ENCODE data around the gene PKNOX1. TPM values are rescaled to one million over a fixed set of nuclear protein-coding genes. Genes with fewer than 3 reads are reported as not detected.

The PKNOX1 gene
- total RNA-seq, 1 experiment from 2014 or later: 43.4 TPM

DNA sequence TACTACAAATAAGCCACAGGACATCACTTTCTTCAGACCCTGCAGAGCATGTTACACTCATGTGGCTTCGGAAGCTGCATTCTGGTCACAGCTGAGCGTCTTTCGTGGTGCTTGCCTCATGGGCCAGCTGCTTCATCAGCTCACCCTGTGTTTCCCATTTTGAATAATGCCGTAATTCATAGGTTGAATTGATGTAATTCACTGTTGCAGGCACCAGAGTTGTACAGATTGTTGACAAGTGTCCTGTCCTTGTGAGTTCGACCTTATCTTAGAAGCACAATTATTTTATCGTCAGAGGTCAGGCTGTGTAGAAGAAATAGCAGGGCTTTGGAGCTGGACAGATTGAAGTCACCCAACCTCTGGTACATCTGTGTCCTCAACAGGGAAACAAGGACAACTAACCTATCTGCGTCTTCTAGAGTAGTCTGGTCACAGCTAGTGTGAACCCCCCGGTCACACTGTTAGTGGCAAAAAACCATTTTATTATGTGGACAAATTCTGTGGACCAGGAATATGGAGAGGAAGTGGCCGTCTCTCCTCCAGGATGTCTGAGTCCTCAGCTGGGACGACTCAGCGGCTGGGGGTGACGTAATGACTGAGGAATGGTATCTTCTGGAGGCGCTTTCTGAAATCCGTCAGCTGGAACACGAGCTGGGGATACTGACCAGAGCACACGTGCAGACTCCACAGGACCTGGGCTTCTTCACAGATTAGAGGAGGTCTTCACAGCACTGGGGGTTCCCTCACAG, 17.8 kb downstream of the PKNOX1 start:
- Histone ChIP-seq H3K23me2 (ENCODE audit: insufficient read length, low read depth, low read length, poor library complexity, severe bottlenecking) (no peaks in the 10 kb centered on the region), H3K4ac (ENCODE audit: low read depth, low read length) (no peak overlapping the region), H3K4me2 (ENCODE audit: insufficient read depth, insufficient read length, low read length) (no peak overlapping the region), H3K9me3 (ENCODE audit: control insufficient read depth, low read depth, low read length) (no peaks in the 10 kb centered on the region), H3K79me2 (ENCODE audit: insufficient read depth, low read length) (no peaks in the 10 kb centered on the region), H3K27ac (ENCODE audit: insufficient read length, low read depth, low read length) (peak overlapping the region; percentile 38), H3T11ph (ENCODE audit: low read length) (no peak overlapping the region), H3K56ac (ENCODE audit: insufficient read length, low read depth, low read length) (no peak overlapping the region), H2AK5ac (ENCODE audit: insufficient read length, low read length) (no peak overlapping the region), H2BK12ac (ENCODE audit: insufficient read length, low read depth, low read length) (no peak overlapping the region), H4K91ac (ENCODE audit: insufficient read length, low read depth, low read length) (no peak overlapping the region), H4K5ac (ENCODE audit: insufficient read length, low read depth, low read length) (no peak overlapping the region), H4K8ac (replicated peaks; ENCODE audit: insufficient read length, low read depth, low read length) (no peak overlapping the region), H2AFZ (ENCODE audit: low read length) (no peak overlapping the region), H4K20me1 (ENCODE audit: control insufficient read depth, insufficient read depth, insufficient read length) (no peaks in the 10 kb centered on the region), H3K79me1 (ENCODE audit: insufficient read depth, low read depth, low read length, poor library complexity, severe bottlenecking) (no peaks in the 10 kb centered on the region), H2BK120ac (ENCODE audit: low read depth, low read length, poor library complexity, severe bottlenecking) (no peak overlapping the region), H3K27me3 (ENCODE audit: insufficient read depth, low read length) (no peaks in the 10 kb centered on the region), H3K4me1 (ENCODE audit: insufficient read depth, low read length) (peaks cover 3% of the 10 kb centered on the region; the same call in 1 of the 2 replicates), H3K9ac (ENCODE audit: extremely low read depth, insufficient read length, low read length) (no peak overlapping the region), H3K23ac (ENCODE audit: insufficient read length, low read depth, low read length) (no peak overlapping the region), H2BK20ac (ENCODE audit: low read depth, low read length, poor library complexity, severe bottlenecking) (no peak overlapping the region), H2BK5ac (ENCODE audit: insufficient read length, low read length) (no peak overlapping the region), H2BK15ac (ENCODE audit: low read depth, low read length) (no peak overlapping the region), H3K14ac (ENCODE audit: insufficient read depth, low read length) (no peak overlapping the region), H3K18ac (ENCODE audit: insufficient read length, low read depth, low read length) (no peak overlapping the region)
- peaks cover 0 to under 1% of the 10 kb centered on the region in 2 experiments; a peak in 3 of 5 replicates for H3K9me3 Mint-ChIP-seq
- H3K27ac Mint-ChIP-seq: peak overlapping the region; percentile 69 to 84 (median 80); a peak in 6 of 7 replicates
- H3K4me1 Mint-ChIP-seq: peaks cover 30 to 31% of the 10 kb centered on the region in 2 experiments
- TF ChIP-seq, protein P1, sequence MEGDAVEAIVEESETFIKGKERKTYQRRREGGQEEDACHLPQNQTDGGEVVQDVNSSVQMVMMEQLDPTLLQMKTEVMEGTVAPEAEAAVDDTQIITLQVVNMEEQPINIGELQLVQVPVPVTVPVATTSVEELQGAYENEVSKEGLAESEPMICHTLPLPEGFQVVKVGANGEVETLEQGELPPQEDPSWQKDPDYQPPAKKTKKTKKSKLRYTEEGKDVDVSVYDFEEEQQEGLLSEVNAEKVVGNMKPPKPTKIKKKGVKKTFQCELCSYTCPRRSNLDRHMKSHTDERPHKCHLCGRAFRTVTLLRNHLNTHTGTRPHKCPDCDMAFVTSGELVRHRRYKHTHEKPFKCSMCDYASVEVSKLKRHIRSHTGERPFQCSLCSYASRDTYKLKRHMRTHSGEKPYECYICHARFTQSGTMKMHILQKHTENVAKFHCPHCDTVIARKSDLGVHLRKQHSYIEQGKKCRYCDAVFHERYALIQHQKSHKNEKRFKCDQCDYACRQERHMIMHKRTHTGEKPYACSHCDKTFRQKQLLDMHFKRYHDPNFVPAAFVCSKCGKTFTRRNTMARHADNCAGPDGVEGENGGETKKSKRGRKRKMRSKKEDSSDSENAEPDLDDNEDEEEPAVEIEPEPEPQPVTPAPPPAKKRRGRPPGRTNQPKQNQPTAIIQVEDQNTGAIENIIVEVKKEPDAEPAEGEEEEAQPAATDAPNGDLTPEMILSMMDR (conservative IDR thresholded peaks at IDR 0.05): no peak
- peaks cover 3 to 21% (median 15%) of the 10 kb centered on the region in 3 experiments for H3K36me3 Mint-ChIP-seq (ENCODE audit: insufficient read depth in 1 of 3, low read depth in 3 of 3)
- DNase-seq: peak; percentile 35
- no CpG with 5 or more reads among the region's 16 CpGs for WGBS (ENCODE audit: extremely low coverage, insufficient read length, low lambda C conversion rate)
- no peak overlapping the region for H3K4me3 Mint-ChIP-seq
- no peaks in the 10 kb centered on the region for H3K27me3 Mint-ChIP-seq (ENCODE audit: low read depth)

Measured in H9 (cell line).